ENCODE measurements around the gene JAK1.

Gene JAK1

DNA sequence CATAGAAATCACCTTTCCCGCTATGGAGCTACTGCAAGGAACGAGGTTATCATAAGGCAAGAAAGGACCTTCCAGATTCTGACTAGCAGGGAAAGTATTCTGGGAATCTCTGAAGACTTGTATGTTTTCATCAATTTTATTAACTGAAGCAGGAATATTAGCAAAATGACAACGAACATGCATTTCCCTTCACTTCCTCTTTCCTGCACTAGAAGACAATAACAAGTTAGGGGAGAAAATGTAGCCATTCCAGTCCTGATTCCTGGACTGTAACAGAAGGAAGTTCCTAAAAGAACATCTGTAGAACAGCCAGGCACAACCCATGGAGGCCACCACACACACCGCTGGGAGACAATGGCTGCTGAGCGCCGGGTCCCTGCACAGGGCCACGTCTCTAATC is 114.7 kb downstream of the JAK1 start:
- no peak overlapping the region for H3K27ac ChIP-seq
- TF ChIP-seq, protein P1, sequence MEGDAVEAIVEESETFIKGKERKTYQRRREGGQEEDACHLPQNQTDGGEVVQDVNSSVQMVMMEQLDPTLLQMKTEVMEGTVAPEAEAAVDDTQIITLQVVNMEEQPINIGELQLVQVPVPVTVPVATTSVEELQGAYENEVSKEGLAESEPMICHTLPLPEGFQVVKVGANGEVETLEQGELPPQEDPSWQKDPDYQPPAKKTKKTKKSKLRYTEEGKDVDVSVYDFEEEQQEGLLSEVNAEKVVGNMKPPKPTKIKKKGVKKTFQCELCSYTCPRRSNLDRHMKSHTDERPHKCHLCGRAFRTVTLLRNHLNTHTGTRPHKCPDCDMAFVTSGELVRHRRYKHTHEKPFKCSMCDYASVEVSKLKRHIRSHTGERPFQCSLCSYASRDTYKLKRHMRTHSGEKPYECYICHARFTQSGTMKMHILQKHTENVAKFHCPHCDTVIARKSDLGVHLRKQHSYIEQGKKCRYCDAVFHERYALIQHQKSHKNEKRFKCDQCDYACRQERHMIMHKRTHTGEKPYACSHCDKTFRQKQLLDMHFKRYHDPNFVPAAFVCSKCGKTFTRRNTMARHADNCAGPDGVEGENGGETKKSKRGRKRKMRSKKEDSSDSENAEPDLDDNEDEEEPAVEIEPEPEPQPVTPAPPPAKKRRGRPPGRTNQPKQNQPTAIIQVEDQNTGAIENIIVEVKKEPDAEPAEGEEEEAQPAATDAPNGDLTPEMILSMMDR (IDR thresholded peaks at IDR 0.05), result no peak
- TF ChIP-seq ZFX (IDR thresholded peaks at IDR 0.05; ENCODE audit: borderline replicate concordance), result no peak

DNA sequence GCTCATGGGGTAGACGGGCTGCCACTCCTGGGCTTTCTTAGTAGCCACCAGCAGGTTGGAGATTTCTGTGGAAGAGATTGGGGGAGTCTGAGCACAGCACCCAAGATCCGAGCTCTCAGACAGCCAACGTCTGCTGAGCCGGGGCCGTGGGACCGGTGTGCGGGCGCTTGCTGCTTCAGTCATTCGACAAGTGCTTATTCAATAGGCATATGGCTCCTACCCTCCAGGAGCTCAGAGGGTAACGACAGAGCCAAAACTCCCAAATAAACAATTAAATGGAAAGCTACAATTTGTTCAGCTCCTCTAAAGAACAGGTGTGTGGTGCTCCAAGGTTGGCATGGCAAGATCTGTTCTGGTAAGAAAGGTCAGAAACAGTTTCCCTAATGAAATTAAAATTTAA is 115.5 kb downstream of the JAK1 start:
- no peak overlapping the region for H3K27ac ChIP-seq
- TF ChIP-seq, protein P1 (IDR thresholded peaks at IDR 0.05), result no peak
- TF ChIP-seq ZFX (IDR thresholded peaks at IDR 0.05; ENCODE audit: borderline replicate concordance), result no peak

DNA sequence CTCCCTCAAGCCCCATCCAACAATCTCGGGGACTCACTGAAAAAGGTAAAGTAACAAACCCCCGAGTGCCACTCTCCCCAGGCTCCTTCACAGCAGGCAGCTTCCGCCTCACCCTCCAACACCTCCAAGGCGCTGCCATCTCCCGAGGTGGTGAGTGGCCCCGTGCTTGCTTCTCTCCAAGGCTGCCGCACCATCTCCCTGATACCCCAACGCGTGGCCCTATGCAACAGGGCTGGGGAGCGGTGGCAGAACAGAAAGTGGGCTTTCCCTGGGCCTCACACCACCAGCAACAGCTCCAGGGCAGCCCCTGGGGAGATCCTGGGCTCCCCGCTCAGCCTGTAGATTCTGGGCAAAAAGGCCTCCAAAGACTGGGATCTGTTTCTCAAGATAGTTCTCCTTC is 116.4 kb downstream of the JAK1 start:
- H3K27ac ChIP-seq, result no peak overlapping the region
- TF ChIP-seq, protein P1 (IDR thresholded peaks at IDR 0.05), result no peak
- no peak for TF ChIP-seq ZFX (IDR thresholded peaks at IDR 0.05; ENCODE audit: borderline replicate concordance)

DNA sequence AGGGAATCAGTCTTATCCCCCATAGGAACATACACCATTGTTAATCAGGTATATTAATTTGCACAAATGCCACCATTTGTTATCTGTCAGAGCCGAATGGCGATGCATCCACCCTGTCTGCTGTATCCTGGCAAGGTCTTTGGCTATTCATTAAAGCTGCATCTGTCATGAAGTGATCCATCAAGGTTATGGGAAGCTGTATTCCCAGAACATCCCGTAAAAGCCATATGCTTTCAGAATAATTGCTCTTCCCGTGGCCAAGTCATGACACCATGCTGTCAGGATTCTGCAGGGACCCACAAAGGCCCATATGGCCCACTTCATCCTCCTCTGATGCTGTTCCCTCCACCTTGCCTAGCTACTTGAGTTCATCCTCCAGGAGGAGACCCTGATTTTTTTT is 117.5 kb downstream of the JAK1 start:
- H3K27ac ChIP-seq, result no peak overlapping the region
- TF ChIP-seq ZFX (IDR thresholded peaks at IDR 0.05; ENCODE audit: borderline replicate concordance), result no peak
- TF ChIP-seq, protein P1 (IDR thresholded peaks at IDR 0.05), result no peak

DNA sequence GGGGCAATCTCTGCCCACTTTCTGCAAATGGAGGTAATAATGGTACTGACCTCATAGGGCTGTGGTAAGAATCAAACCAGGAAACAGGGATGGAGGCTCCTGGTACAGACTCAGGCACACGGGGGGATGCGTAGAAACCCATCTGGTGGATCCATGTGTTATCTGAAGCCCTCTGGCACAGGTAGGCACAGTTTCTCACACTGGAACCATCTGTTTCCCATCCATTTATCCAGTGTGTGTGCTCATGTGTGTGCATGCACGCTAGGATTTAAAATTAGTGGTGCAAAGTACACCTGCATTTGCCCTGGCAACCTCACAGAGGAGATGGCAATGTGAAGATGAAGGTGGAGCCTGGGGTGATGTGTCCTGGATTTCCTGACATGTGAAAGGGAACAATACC is 118.2 kb downstream of the JAK1 start:
- no peak overlapping the region for H3K27ac ChIP-seq
- no peak for TF ChIP-seq ZFX (IDR thresholded peaks at IDR 0.05; ENCODE audit: borderline replicate concordance)
- TF ChIP-seq, protein P1 (IDR thresholded peaks at IDR 0.05), result no peak

DNA sequence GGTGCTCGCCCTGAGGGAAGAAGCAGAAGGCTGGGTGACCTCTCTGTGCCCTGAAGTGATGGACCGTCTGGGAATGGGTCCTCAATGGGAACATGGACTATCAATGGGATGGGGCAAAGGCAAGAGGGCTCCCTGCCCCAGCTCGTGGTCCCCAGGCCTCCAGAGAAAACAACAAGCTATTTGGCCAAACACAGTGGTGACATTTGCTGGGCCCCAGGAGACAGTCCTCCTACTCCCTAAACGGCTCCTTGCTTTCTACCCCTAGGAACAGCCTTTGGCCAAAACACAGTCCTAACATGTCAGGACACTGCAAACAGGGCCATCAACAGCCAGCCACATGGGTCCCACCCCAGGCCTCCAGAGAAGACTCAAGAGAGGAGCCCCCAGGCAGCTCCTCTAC is 118.7 kb downstream of the JAK1 start:
- no peak overlapping the region for H3K27ac ChIP-seq
- TF ChIP-seq ZFX (IDR thresholded peaks at IDR 0.05; ENCODE audit: borderline replicate concordance), result no peak
- TF ChIP-seq, protein P1 (IDR thresholded peaks at IDR 0.05), result no peak

DNA sequence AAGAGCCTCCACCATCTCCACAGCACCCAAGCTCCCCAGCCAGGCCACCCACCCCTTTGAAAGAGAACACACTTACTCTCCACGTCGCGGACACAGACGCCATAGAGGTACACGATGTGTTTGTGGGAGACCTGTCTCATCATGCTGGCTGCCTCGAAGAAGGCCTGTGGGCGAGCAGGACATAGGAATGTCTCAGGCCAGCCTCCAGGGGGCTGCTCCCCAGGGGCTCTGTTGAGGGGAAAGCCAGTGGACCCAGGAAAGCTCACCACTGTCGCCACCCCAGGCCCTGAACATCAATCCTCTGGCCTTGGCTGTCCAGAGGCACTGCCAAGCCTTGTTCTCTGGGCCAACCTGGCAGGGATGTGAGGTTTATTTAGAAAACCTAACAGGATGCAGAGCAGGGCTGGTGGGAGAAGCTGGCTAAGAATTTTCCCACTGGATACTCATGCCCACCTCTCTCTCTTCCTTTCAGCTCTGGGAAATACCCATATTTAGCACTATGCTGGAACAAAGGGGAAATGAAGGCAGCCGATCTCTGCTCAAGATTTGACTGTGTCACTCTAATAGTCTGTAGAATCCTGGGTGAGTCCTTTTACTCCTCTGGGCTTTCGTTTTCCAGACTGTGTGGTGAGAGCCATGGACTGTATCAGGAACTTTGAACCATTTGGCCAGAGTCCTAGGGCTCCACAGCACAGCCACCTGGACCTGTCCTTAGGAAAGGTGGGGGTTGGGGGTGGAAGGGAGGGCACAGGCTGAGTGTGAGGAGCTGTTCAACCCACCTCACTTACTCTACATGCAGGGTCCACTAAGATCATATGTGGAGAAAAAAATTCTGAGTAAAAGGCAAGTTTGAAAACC is 119.5 kb downstream of the JAK1 start:
- H3K27ac ChIP-seq, result no peak overlapping the region
- no peak for TF ChIP-seq ZFX (IDR thresholded peaks at IDR 0.05; ENCODE audit: borderline replicate concordance)
- TF ChIP-seq, protein P1 (IDR thresholded peaks at IDR 0.05), result no peak

All from 22Rv1 (cell line).